GM12878 (cell line): ENCODE data around the gene DOK7. TPM values are rescaled to one million over a fixed set of nuclear protein-coding genes. Genes with fewer than 3 reads are reported as not detected.

Experiments used
- ATAC-seq: fragments of 200-7000 bp; cut with Tn5 transposase; 3 replicates; pipeline ENCODE4 v1.9.1; 2020; ENCODE audit warnings: mild to moderate bottlenecking, moderate library complexity
- BruUV-seq: library from RNA; stranded (reverse); fragments of 400-500 nt; replicated peaks from 2 replicates; lab custom pipeline; 2021; lab: Mats Ljungman, UMichigan
- CTCF ChIA-PET: fragments of 300-600 bp; sonication (Branson Sonifier 250); formaldehyde crosslinking; extraction: SDS; loops from one replicate; lab custom pipeline; 2021; ENCODE audit warnings: inconsistent platforms; lab: Yijun Ruan, JAX
- POLR2A ChIA-PET: fragments of 350-600 bp; formaldehyde crosslinking; extraction: SDS; loops from one replicate; lab custom pipeline; 2021; ENCODE audit warnings: inconsistent platforms; lab: Charles Lee
- RAD21 ChIA-PET: fragments of 300-600 bp; sonication (Branson Sonifier 250); formaldehyde crosslinking; loops from one replicate; lab custom pipeline; 2023; ENCODE audit warnings: antibody characterized with exemption; ENCODE audit not compliant: unreplicated experiment; lab: Charles Lee
- SMC1A ChIA-PET: fragments of 300-600 bp; sonication (Branson Sonifier 250); formaldehyde crosslinking; loops from one replicate; lab custom pipeline; 2023; ENCODE audit not compliant: unreplicated experiment, uncharacterized antibody; lab: Charles Lee
- DNase-seq: peaks from one replicate; pipeline ENCODE4 v3.0.0-alpha.2; 2011; ENCODE audit warnings: low read depth, low spot score
- FAIRE-seq: peaks from 3 replicates; lab custom pipeline; 2011; peaks lifted over from hg19 to GRCh38; lab: Jason Lieb, UNC
- H2AFZ ChIP-seq: 2 replicates; pipeline ENCODE4 v1.6.0; 2011; ENCODE audit warnings: low read depth, low read length, control low read depth; ENCODE audit not compliant: control insufficient read depth
- H3K27ac ChIP-seq: 2 replicates; pipeline ENCODE4 v1.5.1; 2011; ENCODE audit warnings: control low read depth; ENCODE audit not compliant: control insufficient read depth, insufficient read depth
- H3K27me3 ChIP-seq, 2 experiments: replicated peaks in 1 of 2; 2 replicates each; pipeline versions ENCODE4 v1.6.0 to v1.6.1; 2011; ENCODE audit warnings: low read length in 1 of 2; ENCODE audit not compliant: control insufficient read depth in 2 of 2, insufficient read depth in 2 of 2
- H3K36me3 ChIP-seq, 2 experiments: 2 replicates each; pipeline ENCODE4 v1.5.1; 2011; ENCODE audit warnings: low read length in 1 of 2; ENCODE audit not compliant: control insufficient read depth in 2 of 2, insufficient read depth in 2 of 2
- H3K4me1 ChIP-seq: 2 replicates; pipeline ENCODE4 v1.6.1; 2011; ENCODE audit warnings: mild to moderate bottlenecking, low read length, moderate library complexity, mixed read lengths; ENCODE audit not compliant: control insufficient read depth, insufficient read depth
- H3K4me2 ChIP-seq: 2 replicates; pipeline ENCODE4 v1.6.0; 2011; ENCODE audit warnings: control low read depth; ENCODE audit not compliant: control insufficient read depth, insufficient read depth
- H3K4me3 ChIP-seq: fragments of 200-600 bp; sonication (generic); 2 replicates; pipeline ENCODE4 v1.5.1; 2016
- H3K79me2 ChIP-seq: 2 replicates; pipeline ENCODE4 v1.6.0; 2011; ENCODE audit warnings: low read length; ENCODE audit not compliant: control insufficient read depth, insufficient read depth
- H3K9ac ChIP-seq: 2 replicates; pipeline ENCODE4 v1.8.0; 2011; ENCODE audit warnings: low read length, control low read depth, mixed read lengths; ENCODE audit not compliant: control insufficient read depth, insufficient read depth
- H3K9me3 ChIP-seq: replicated peaks from 3 replicates; pipeline ENCODE4 v1.5.1; 2011; ENCODE audit warnings: mild to moderate bottlenecking, low read length; ENCODE audit not compliant: control insufficient read depth, insufficient read depth
- H4K20me1 ChIP-seq: 2 replicates; pipeline ENCODE4 v1.6.0; 2011; ENCODE audit not compliant: control insufficient read depth, insufficient read depth
- CEBPB ChIP-seq, 2 experiments: fragments of 150-350 bp in 1 of 2; IDR thresholded peaks; 2 replicates each; pipeline ENCODE4 v1.6.1; 2012 to 2014; ENCODE audit warnings: low read depth in 2 of 2, low read length in 2 of 2, borderline replicate concordance in 1 of 2, inconsistent platforms in 1 of 2
- ESRRA ChIP-seq: IDR thresholded peaks from 2 replicates; pipeline ENCODE4 v1.6.1; 2012; ENCODE audit warnings: mild to moderate bottlenecking, low read length, improper control_type of control experiment
- JUNB ChIP-seq: IDR thresholded peaks from 2 replicates; pipeline ENCODE4 v1.6.1; 2016; ENCODE audit warnings: antibody characterized with exemption, mild to moderate bottlenecking
- POLR2AphosphoS2 ChIP-seq: IDR thresholded peaks from 2 replicates; pipeline ENCODE4 v1.6.1; 2011; ENCODE audit warnings: low read depth, mild to moderate bottlenecking, low read length, improper control_type of control experiment, moderate library complexity
- RELA ChIP-seq: fragments of 450-650 bp; IDR thresholded peaks from 2 replicates; pipeline ENCODE4 v1.8.0; 2014; ENCODE audit warnings: borderline replicate concordance; ENCODE audit not compliant: partially characterized antibody
- RELB ChIP-seq: fragments of 450-650 bp; IDR thresholded peaks from 2 replicates; pipeline ENCODE4 v1.6.1; 2017; ENCODE audit warnings: low read depth, mild to moderate bottlenecking, moderate library complexity
- STAT1 ChIP-seq: fragments of 450-650 bp; conservative IDR thresholded peaks from 2 replicates; pipeline ENCODE4 v1.6.1; 2014; ENCODE audit warnings: antibody characterized with exemption, mild to moderate bottlenecking
- WGBS: methylation state at CpG from one replicate; pipeline ENCODE4 v1.1.6; 2016; ENCODE audit warnings: low lambda C conversion rate; ENCODE audit not compliant: insufficient replicate concordance, insufficient coverage; ENCODE audit errors: missing lambda C conversion rate; 5-methylcytosine and 5-hydroxymethylcytosine counted together
- in situ Hi-C: fragments of 300-500 bp; cut with MboI; formaldehyde crosslinking; loops from 9 replicates; pipeline ENCODE4 v1.14.3; 2018; ENCODE audit warnings: mixed read lengths
- intact Hi-C: fragments of 100-400 bp; cut with micrococcal nuclease; formaldehyde crosslinking; loops from one replicate; pipeline ENCODE4 v1.14.2; 2022; ENCODE audit not compliant: unreplicated experiment
- polyA plus RNA-seq, 11 experiments: library from polyadenylated mRNA; depleted of rRNA in 4 of 11; unstranded in 6 of 11; stranded (reverse) in 5 of 11; fragments of >200 nt; fragmentation: Nextera tagmentation in 4 of 11; fragmentation: Illumina TruSeq in 1 of 11; extraction: Ambion mirVana in 4 of 11; extraction: Trizol in 1 of 11; gene quantifications; 1 replicate in 1 of 11; 2 replicates in 10 of 11; pipeline versions ENCODE4 v1.2.1 to v1.2.3, GENCODE V29; 2011 to 2016; ENCODE audit warnings: inconsistent platforms in 2 of 11, missing spikeins in 2 of 11, low read depth in 1 of 11
- total RNA-seq, 4 experiments: library from RNA; depleted of rRNA in 3 of 4; stranded (reverse); fragments of >200 nt in 3 of 4; fragmentation: Illumina TruSeq in 1 of 4; extraction: Trizol in 1 of 4; gene quantifications; 2 replicates each; pipeline versions ENCODE4 v1.2.1 to v1.2.3, GENCODE V29; 2013 to 2021
- TF ChIP-seq, protein P1 (sequence below): IDR thresholded peaks from 2 replicates; pipeline ENCODE4 v1.6.1; 2011; ENCODE audit warnings: low read depth, mild to moderate bottlenecking, low read length, moderate library complexity, borderline replicate concordance; ENCODE audit errors: extremely low read depth

Gene DOK7
- total and polyA plus RNA-seq, 10 of the 15 experiments (the other 5 are each of a cell fraction or from before 2014, with no cell fraction given): 0.04 to 0.46 (median 0.18) TPM; not detected in 4

- FAIRE-seq (no peak), ATAC-seq (no peak), DNase-seq (no peak)
- Histone ChIP-seq H3K79me2 (no peaks in the 10 kb centered on the region), H3K27me3 (no peaks in the 10 kb centered on the region), H3K9me3 (no peaks in the 10 kb centered on the region), H3K36me3 (peaks cover 13 to 46% of the 10 kb centered on the region in 2 experiments), H3K4me1 (no peaks in the 10 kb centered on the region), H2AFZ (no peak overlapping the region), H3K4me3 (no peak overlapping the region), H3K27ac (no peak overlapping the region), H3K9ac (no peak overlapping the region), H3K4me2 (no peak overlapping the region), H4K20me1 (no peaks in the 10 kb centered on the region; the same call in none of the 2 replicates)
- POLR2A ChIA-PET: no interaction called here
- BruUV-seq: no TSS peak
- in situ Hi-C loops: no loop called here
- 95% methylated on average over 36 of the region's 49 CpGs for WGBS
- CTCF ChIA-PET: no interaction called here
- SMC1A ChIA-PET: no interaction called here
- intact Hi-C loops: no loop called here
- no peak for TF ChIP-seq CEBPB (IDR thresholded peaks at IDR 0.05; ENCODE audit: borderline replicate concordance in 1 of 2, low read depth in 2 of 2, low read length in 2 of 2)
- TF ChIP-seq, protein P1, sequence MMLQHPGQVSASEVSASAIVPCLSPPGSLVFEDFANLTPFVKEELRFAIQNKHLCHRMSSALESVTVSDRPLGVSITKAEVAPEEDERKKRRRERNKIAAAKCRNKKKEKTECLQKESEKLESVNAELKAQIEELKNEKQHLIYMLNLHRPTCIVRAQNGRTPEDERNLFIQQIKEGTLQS: no peak
- no peak for TF ChIP-seq RELA
- TF ChIP-seq STAT1: no peak
- no peak for TF ChIP-seq ESRRA
- TF ChIP-seq JUNB: no peak
- no peak for TF ChIP-seq POLR2AphosphoS2
- no peak for TF ChIP-seq RELB
- RAD21 ChIA-PET: no interaction called here
These were observed 54.8 kb downstream of the DOK7 start for GRCh38 chr4:3517731-3518510.
